ENCODE data around the gene GARNL3.

GARNL3 gene

DNA sequence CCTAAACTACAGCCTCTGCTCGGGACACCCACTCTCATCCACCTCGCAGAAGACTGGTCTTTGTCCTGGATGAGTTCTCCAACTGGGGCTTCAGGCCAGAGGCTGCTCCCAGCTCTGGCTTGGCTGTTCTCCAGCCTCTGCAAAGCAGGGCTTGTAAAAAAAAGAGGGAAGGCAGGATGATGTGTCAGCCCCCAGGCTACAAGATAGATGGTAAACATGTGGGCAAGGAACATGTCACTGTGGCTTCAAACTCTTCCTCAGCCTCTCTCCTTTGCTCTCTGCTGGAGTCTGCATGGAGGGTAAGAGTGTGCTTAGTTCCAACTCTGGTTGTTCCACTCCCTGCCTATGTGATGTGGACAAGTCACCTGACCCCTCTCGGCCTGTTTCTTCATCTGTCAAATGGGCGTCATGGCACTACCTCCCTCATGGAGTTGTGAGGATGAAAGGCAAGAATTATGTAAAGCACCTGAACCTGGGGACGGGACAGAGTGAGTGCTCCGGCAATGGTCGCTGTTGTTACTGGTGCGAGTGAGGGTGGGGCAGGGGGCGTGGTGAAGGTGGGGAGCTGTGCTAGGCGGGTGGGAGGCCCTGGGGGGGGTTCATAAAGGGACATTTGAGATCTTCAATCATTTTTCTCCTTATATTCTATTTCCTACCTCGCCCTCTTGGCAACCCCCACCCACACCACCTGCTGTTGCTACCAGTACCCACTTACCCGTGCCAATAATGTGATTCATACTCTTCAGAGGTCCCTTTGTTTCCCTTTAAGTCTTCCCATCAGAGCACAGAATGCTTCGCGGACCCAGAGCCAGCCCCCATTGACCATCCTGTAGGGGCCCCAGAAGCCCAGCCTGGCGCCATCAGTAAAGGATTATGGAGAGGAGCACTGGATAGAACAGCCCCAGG lies 152.8 kb downstream of the GARNL3 start:
- peak overlapping the region in 2 of 21 experiments; percentile 15 to 54 for H3K27ac ChIP-seq
- H3K4me3 ChIP-seq = peak overlapping the region in 1 of 7 experiments; percentile 4

- peak overlapping the region in 3 of 21 experiments; percentile 15 to 54 (median 23) for H3K27ac ChIP-seq
- peak overlapping the region in 1 of 7 experiments; percentile 34 for H3K4me3 ChIP-seq
Observed at GRCh38 chr9:127418037-127418471, 153.5 kb downstream of the GARNL3 start.

GRCh38 chr9:127419348-127419747 lies 154.8 kb downstream of the GARNL3 start:
- Histone ChIP-seq H3K27ac (peak overlapping the region in 2 of 21 experiments; percentile 4 to 15), H3K4me3 (peak overlapping the region in 3 of 7 experiments; percentile 13 to 34 (median 13))

DNA sequence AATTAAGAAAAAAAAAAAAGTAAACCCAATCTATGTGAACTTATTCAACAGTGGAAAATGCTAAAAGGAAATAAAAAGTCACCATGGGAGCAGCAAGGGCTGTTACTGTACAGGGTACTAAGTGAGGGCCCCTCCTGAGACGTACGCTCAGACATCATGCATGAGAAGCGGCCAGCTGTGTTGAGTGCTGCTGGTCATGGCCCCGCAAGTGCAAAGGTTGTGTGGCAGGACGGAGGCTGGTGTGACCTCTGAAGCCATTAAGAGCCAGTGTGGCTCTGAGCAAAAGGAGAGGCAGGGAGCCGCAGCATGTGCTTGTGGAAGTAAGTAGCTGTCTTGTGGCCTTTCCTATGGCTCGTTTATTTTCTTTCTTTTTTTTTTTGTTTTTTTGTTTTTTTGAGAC lies 156.5 kb downstream of the GARNL3 start:
- H3K4me3 ChIP-seq = no peak overlapping the region

DNA sequence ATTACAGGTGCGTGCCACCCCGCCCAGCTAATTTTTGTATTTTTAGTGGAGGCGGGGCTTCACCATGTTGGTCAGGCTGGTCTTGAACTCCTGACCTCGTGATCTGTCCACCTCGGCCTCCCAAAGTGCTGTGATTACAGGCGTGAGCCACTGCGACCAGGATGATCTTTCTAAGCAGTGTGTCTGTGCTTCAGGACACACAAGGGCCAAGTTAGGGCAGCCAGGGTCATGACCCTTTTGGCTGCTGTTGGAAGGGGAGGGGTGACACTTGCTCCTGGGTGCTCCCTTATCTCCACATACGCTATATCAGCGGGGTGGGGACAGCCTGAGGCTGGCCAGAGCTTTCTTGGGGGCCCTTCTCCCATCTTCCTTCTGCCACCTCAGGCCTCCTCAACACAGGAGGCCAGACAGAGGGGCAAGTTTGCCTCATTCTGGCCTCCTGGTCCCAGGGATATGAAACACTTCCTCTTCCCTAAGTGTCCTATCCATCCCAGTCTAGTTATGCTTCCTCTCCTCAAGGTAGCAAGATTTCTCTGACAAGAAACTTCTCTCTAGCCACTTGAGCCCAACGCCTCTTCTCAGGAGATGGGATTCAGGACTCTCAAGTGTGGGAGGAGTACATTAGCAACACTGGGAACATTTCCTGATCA lies 157.7 kb downstream of the GARNL3 start:
- no peak overlapping the region for H3K4me3 ChIP-seq
- H3K27ac ChIP-seq = peak overlapping the region in 1 of 21 experiments; percentile 43

More for the DNA sequence above, 156.5 kb downstream of the GARNL3 start:
- H3K27ac ChIP-seq = no peak overlapping the region

DNA sequence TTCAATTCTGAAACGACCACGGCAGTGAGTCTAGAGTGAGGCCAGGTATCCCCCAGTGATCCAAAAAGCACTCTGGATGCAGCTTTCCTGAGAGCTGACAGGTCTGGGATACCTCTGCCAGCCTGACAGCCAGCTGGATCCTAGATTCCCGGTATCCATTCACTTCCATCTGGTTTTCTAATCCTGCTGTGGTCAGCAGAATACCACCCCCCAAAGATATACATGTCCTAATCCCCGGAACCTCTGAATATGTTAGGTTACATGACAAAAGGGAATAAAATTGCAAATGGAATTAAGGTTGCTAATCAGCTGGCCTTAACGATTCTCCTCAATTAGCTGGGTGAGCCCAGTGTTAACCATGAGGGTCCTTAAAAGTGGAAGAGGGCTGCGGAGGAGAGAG lies 158.2 kb downstream of the GARNL3 start:
- peak overlapping the region in 2 of 7 experiments; percentile 55 to 77 for H3K4me3 ChIP-seq
- H3K27ac ChIP-seq = peak overlapping the region in 13 of 21 experiments; percentile 80 to 93 (median 91)

DNA sequence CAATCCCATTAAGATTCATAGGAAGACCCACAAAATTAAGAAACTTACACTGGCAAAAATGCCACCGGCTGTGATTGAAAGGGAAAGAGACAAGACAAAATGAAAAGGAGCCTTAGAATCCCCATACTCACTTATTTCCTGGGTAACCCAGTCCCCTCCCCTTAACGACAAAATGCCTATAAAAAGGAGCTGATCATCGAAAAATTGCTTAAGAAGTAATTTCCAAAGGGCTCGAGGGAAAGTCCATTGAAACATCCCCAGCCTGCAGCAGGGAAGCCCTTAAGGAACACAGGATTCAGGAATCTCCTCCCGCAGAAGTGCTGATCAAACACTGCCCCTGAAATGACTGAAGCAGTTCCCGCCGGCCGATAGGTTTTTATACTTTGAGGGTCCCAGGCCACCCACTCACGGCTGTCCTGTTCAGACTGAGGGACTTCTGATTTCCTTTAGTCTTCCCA lies 158.9 kb downstream of the GARNL3 start:
- Histone ChIP-seq H3K4me3 (peak overlapping the region; percentile 55 to 91 (median 69)), H3K27ac (peak overlapping the region in 20 of 21 experiments; percentile 80 to 93 (median 91))

GRCh38 chr9:127423934-127424675 lies 159.5 kb downstream of the GARNL3 start, which contains the start of gene ZNF79:
ZNF79 (plus strand) TSS chr9:127424382; CDS start chr9:127424788, 406 bp downstream.
- peak within 1 kb of the TSS; percentile 55 to 91 (median 69) for H3K4me3 ChIP-seq
- H3K27ac ChIP-seq = peak within 1 kb of the TSS; percentile 31 to 93 (median 91)

DNA sequence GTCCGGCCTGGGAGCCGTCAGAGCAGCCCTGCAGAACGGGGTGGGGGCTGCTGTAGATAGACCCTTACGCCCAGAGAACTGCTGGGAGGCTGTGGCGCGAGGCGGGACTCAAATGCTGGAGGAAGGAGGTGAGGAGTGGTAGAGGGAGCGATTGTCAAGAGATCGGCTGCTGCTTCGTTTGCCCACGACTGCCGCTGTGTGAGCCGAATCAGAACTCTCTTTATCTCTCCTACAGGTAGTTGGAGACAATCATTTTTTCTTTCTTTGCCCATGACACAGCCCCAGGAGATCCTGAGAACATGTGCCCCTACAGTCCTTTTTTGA lies 160.1 kb downstream of the GARNL3 start:
- H3K4me3 ChIP-seq = peak overlapping the region; percentile 55 to 91 (median 69)
- peak overlapping the region; percentile 31 to 93 (median 91) for H3K27ac ChIP-seq

- H3K27ac ChIP-seq = no peak overlapping the region
- no peak overlapping the region for H3K4me3 ChIP-seq
Observed at GRCh38 chr9:127426756-127427155, 162.2 kb downstream of the GARNL3 start.

- H3K27ac ChIP-seq = no peak overlapping the region
- H3K4me3 ChIP-seq = no peak overlapping the region
Observed at GRCh38 chr9:127428348-127428747, 163.8 kb downstream of the GARNL3 start.

GRCh38 chr9:127430415-127430814 lies 165.8 kb downstream of the GARNL3 start:
- Histone ChIP-seq H3K27ac (no peak overlapping the region), H3K4me3 (no peak overlapping the region)

- Histone ChIP-seq H3K4me3 (no peak overlapping the region), H3K27ac (peak overlapping the region in 2 of 21 experiments; percentile 36 to 61)
Observed at GRCh38 chr9:127437497-127438264, 173.1 kb downstream of the GARNL3 start.

- Histone ChIP-seq H3K4me3 (no peak overlapping the region), H3K27ac (no peak overlapping the region)
Observed at GRCh38 chr9:127438394-127438793, 173.8 kb downstream of the GARNL3 start.
